HEK293 (cell line): ENCODE results near the gene DNAJC30.

Experiments
- CTCF ChIA-PET: fragments of 350-600 bp; formaldehyde crosslinking; extraction: SDS; loops from one replicate; lab custom pipeline; 2021; ENCODE audit warnings: antibody characterized with exemption; lab: Yijun Ruan, JAX
- POLR2A ChIA-PET: fragments of 300-600 bp; formaldehyde crosslinking; extraction: SDS; loops from one replicate; lab custom pipeline; 2020; ENCODE audit warnings: antibody characterized with exemption, inconsistent platforms; lab: Yijun Ruan, JAX
- H3K27ac ChIP-seq: fragments of 200-500 bp; sonication (Bioruptor generic); 2 replicates; pipeline ENCODE4 v1.5.1; 2014; ENCODE audit warnings: low read depth, low read length, control low read depth, inconsistent platforms; ENCODE audit errors: extremely low read depth
- H3K36me3 ChIP-seq, 2 experiments: fragments of 200-500 bp in 1 of 2; sonication (Bioruptor generic) in 1 of 2; 1 replicate in 1 of 2; 2 replicates in 1 of 2; pipeline ENCODE4 v1.5.1; 2014 to 2017; ENCODE audit warnings: inconsistent platforms in 2 of 2, low read length in 2 of 2; ENCODE audit not compliant: control insufficient read depth in 2 of 2, insufficient read depth in 1 of 2
- H3K4me1 ChIP-seq: fragments of 200-500 bp; sonication (Bioruptor generic); 2 replicates; pipeline ENCODE4 v1.5.1; 2014; ENCODE audit warnings: mild to moderate bottlenecking, low read length, inconsistent platforms; ENCODE audit not compliant: control insufficient read depth, insufficient read depth
- H3K4me3 ChIP-seq: 2 replicates; pipeline ENCODE4 v1.5.1; 2011; ENCODE audit warnings: low read depth, mild to moderate bottlenecking, control low read depth, low read length, moderate library complexity
- H3K9me3 ChIP-seq: fragments of 200-500 bp; sonication (Bioruptor generic); 2 replicates; pipeline ENCODE4 v1.5.1; 2014; ENCODE audit warnings: low read depth, low read length, inconsistent platforms; ENCODE audit not compliant: control insufficient read depth, insufficient read depth
- PRDM1 ChIP-seq: fragments of 450-650 bp; formaldehyde crosslinking; IDR thresholded peaks from 2 replicates; pipeline ENCODE4; 2016; ENCODE audit warnings: missing biosample characterization, missing genetic modification characterization
- WT1 ChIP-seq: fragments of 450-650 bp; formaldehyde crosslinking; IDR thresholded peaks from 2 replicates; pipeline ENCODE4 v1.5.1; 2016; ENCODE audit warnings: missing biosample characterization, missing genetic modification characterization
- ZNF19 ChIP-seq: fragments of 450-650 bp; formaldehyde crosslinking; IDR thresholded peaks from 2 replicates; pipeline ENCODE4; 2016; ENCODE audit warnings: missing biosample characterization, missing genetic modification characterization, low read depth
- ZNF366 ChIP-seq: fragments of 450-650 bp; formaldehyde crosslinking; conservative IDR thresholded peaks from 2 replicates; pipeline ENCODE4 v1.5.1; 2016; ENCODE audit warnings: missing biosample characterization, missing genetic modification characterization

Gene DNAJC30

DNA sequence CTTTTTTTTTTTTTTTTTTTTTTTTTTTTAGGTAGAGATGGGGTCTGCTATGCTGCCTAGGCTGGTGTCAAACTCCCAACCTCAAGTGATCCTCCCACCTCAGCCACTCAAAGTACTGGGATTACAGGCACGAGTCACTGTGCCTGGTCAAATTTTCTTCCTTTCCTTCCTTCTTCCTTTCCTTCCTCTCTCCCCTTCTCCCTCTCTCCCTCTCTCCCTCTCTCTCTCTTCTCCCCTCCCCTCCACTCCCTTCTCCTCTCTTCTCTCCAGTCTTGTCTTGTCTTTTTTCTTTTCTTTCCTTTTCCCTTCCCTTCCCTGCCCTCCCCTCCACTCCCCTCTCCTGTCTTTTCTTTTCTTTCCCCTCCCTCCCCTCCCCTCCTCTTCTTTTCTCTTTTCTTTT is 51.7 kb downstream of the DNAJC30 start:
- CTCF ChIA-PET = interaction anchor here (1.8 kb wide), 2 partner anchors 36 to 94 kb away, joined by 4 to 7 read pairs; no protein-coding TSS in a partner anchor
- Histone ChIP-seq H3K4me1 (0 out of 2 replicates have a peak, but pooled peaks cover 2% of the 10 kb centered on the region), H3K27ac (no peak overlapping the region), H3K4me3 (no peak overlapping the region), H3K36me3 (no peaks in the 10 kb centered on the region), H3K9me3 (no peaks in the 10 kb centered on the region)
- POLR2A ChIA-PET = interaction anchor here (0.6 kb wide), 1 partner anchor 155 kb away, joined by 3 read pairs; no protein-coding TSS in a partner anchor
- TF ChIP-seq ZNF19 (tag by site-specific recombination) (no peak), WT1 (tag by site-specific recombination) (0 out of 2 replicates have a peak, but pooled peaks have one; percentile 19), PRDM1 (peak; percentile 98), ZNF366 (tag by site-specific recombination) (peak; percentile 87)
